ENCODE measurements around the gene BASP1.

BASP1 gene

GRCh38 chr5:17235731-17236330 is 18.4 kb downstream of the BASP1 start:
- Histone ChIP-seq H3K27me3 (ENCODE audit: insufficient read depth, poor library complexity, severe bottlenecking) (no peaks in the 10 kb centered on the region), H3K27ac (replicated peaks) (no peak overlapping the region)
- TF ChIP-seq CTCF (IDR thresholded peaks at IDR 0.05; ENCODE audit: insufficient read depth, low read length) (no peak), POLR2AphosphoS5 (IDR thresholded peaks at IDR 0.05; ENCODE audit: low read depth) (no peak), GABPA (IDR thresholded peaks at IDR 0.05; ENCODE audit: low read depth) (no peak), SPI1 (IDR thresholded peaks at IDR 0.05; ENCODE audit: borderline replicate concordance, low read depth) (no peak), REST (IDR thresholded peaks at IDR 0.05; ENCODE audit: insufficient replicate concordance, low read depth) (no peak)

GRCh38 chr5:17238521-17239041 is 21.1 kb downstream of the BASP1 start:
- no peak overlapping the region for H3K27ac ChIP-seq (replicated peaks)
- no peak for DNase-seq (ENCODE audit: low read depth in 1 of 2, low spot score in 1 of 2)
- TF ChIP-seq REST (IDR thresholded peaks at IDR 0.05; ENCODE audit: insufficient replicate concordance, low read depth), result no peak
- TF ChIP-seq SPI1 (IDR thresholded peaks at IDR 0.05; ENCODE audit: borderline replicate concordance, low read depth), result no peak
- no peak for TF ChIP-seq GABPA (IDR thresholded peaks at IDR 0.05; ENCODE audit: low read depth)
- no peak for TF ChIP-seq POLR2AphosphoS5 (IDR thresholded peaks at IDR 0.05; ENCODE audit: low read depth)
- no peak for TF ChIP-seq CTCF (IDR thresholded peaks at IDR 0.05; ENCODE audit: insufficient read depth, low read length)
- no peaks in the 10 kb centered on the region for H3K27me3 ChIP-seq (ENCODE audit: insufficient read depth, poor library complexity, severe bottlenecking)
- H3K4me3 ChIP-seq (replicated peaks; ENCODE audit: insufficient read depth, low read length), result no peak overlapping the region

More at GRCh38 chr5:17235731-17236330, 18.4 kb downstream of the BASP1 start:
- no peak for DNase-seq (ENCODE audit: low read depth in 1 of 2, low spot score in 1 of 2)
- no peak overlapping the region for H3K4me3 ChIP-seq (replicated peaks; ENCODE audit: insufficient read depth, low read length)

GRCh38 chr5:17239953-17240352 is 22.5 kb downstream of the BASP1 start:
- no peak for TF ChIP-seq CTCF (IDR thresholded peaks at IDR 0.05; ENCODE audit: insufficient read depth, low read length)
- TF ChIP-seq GABPA (IDR thresholded peaks at IDR 0.05; ENCODE audit: low read depth), result no peak
- TF ChIP-seq SPI1 (IDR thresholded peaks at IDR 0.05; ENCODE audit: borderline replicate concordance, low read depth), result no peak
- no peak for TF ChIP-seq POLR2AphosphoS5 (IDR thresholded peaks at IDR 0.05; ENCODE audit: low read depth)
- no peak for TF ChIP-seq REST (IDR thresholded peaks at IDR 0.05; ENCODE audit: insufficient replicate concordance, low read depth)
- no peak for DNase-seq (ENCODE audit: low read depth in 1 of 2, low spot score in 1 of 2)
- Histone ChIP-seq H3K27me3 (ENCODE audit: insufficient read depth, poor library complexity, severe bottlenecking) (no peaks in the 10 kb centered on the region), H3K27ac (replicated peaks) (no peak overlapping the region), H3K4me3 (replicated peaks; ENCODE audit: insufficient read depth, low read length) (no peak overlapping the region)
